ENCODE measurements around the gene PATL2. TPM values are rescaled to one million over a fixed set of nuclear protein-coding genes. Genes with fewer than 3 reads are reported as not detected.

The PATL2 gene
- total RNA-seq, 2 experiments from 2014 or later: 15.9 to 20.5 TPM

DNA sequence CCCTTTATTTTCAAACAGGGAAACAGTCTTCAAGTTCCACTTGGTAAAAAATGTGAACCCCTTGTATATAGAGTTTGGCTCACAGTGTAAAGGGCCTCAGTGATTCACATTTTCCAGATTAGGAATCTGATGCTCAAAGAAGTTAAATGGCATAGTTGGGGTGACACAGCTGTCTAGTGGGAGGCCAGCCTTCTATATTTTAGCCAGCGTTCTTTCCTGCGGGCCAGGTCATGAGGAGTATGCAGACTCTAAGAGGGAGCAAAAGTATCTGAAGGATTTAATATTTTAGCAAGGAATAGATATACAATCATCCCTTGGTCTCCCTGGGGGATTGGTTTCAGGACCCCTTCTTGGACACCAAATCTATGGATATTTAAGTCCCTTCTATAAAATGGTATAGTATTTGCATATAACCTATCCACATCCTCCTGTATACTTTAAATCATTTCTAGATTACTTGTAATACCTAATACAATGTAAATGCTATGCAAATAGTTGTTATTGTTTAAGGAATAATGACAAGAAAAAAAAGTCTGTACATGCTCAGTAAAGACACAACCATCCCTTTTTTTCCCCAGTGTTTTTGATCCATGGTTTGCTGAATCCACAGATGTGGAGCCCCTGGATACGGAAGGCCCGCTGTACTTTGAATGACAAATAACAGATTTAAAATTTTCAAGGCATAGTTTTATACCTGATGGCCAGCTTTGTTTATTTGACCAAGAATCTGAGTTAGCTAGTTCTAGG lies 7.2 kb upstream of the PATL2 start:
- Mint-ChIP-seq H3K27ac (peak overlapping the region; percentile 85), H3K9me3 (no peaks in the 10 kb centered on the region), H3K27me3 (no peaks in the 10 kb centered on the region), H3K4me1 (peaks cover 78% of the 10 kb centered on the region), H3K36me3 (ENCODE audit: low read depth) (peaks cover 67% of the 10 kb centered on the region), H3K4me3 (peak overlapping the region; percentile 96)
- ChIA-PET POLR2A (interaction anchor here (0.7 to 11.7 kb wide), 6 partner anchors 11 to 53 kb away, joined by 4 to 283 read pairs (median 12); partner anchors contain the start of genes SPG11 and TRIM69), CTCF (interaction anchor here (0.8 to 18.8 kb wide), 4 partner anchors 10 to 77 kb away, joined by 3 to 287 read pairs (median 47); partner anchors contain the start of gene SPG11)
- no peak for DNase-seq

DNA sequence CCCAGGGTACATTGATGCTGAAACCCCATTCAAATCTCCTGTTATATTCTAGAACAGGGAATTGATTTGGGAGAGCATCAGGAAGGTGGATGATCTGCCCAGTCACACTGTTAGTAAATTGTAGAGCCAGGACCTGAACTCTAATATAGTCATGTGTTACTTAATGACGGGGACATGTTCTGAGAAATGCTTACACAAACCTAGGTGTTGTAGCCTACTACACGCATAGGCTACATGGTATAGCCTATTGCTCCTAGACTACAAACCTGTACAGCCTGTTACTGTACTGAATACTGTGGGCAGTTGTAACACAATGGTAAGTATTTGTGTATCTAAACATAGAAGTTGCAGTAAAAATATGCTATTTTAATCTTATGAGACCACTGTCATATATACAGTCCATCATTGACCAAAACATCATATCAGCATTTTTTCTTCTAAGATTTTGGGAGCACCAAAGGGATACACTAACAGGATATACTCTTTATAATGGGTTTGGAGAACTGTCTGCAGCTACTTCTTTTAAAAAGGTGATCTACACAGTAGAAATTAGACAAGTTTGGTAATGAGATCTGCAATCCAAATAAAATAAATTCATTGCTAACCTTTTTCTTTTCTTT lies 6.0 kb upstream of the PATL2 start:
- Mint-ChIP-seq H3K27me3 (no peaks in the 10 kb centered on the region), H3K27ac (peak overlapping the region; percentile 99), H3K4me3 (peak overlapping the region; percentile 96), H3K4me1 (peaks cover 71% of the 10 kb centered on the region), H3K9me3 (no peaks in the 10 kb centered on the region), H3K36me3 (ENCODE audit: low read depth) (peaks cover 78% of the 10 kb centered on the region)
- POLR2A ChIA-PET: interaction anchor here (0.7 to 11.7 kb wide), 3 partner anchors 12 to 52 kb away, joined by 4 to 283 read pairs (median 182); partner anchors contain the start of gene SPG11
- no peak for DNase-seq
- CTCF ChIA-PET: interaction anchor here (0.6 to 18.8 kb wide), 6 partner anchors 11 to 81 kb away, joined by 3 to 287 read pairs (median 6); partner anchors contain the start of gene SPG11

DNA sequence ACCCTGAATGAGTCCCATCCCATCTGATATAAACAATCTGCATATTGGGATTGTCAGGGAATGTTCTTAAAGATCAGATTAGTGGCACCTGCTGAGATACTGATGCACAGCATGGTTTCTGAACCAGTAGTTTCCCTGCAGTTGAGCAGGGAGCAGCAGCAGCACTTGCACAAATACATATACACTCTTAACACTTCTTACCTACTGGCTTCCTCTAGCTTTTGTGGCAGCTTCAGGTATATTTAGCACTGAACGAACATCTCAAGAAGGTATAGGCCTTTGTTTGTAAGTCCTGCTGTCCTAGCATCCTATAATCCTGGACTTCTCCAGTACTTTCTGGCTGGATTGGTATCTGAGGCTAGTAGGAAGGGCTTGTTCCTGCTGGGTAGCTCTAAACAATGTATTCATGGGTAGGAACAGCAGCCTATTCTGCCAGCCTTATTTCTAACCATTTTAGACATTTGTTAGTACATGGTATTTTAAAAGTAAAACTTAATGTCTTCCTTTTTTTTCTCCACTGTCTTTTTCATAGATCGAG lies 4.7 kb upstream of the PATL2 start:
- no peak for DNase-seq
- Mint-ChIP-seq H3K4me3 (peak overlapping the region; percentile 96), H3K27ac (peak overlapping the region; percentile 99), H3K9me3 (no peaks in the 10 kb centered on the region), H3K36me3 (ENCODE audit: low read depth) (peaks cover 88% of the 10 kb centered on the region), H3K4me1 (peaks cover 60% of the 10 kb centered on the region), H3K27me3 (no peaks in the 10 kb centered on the region)
- ChIA-PET POLR2A (interaction anchor here (0.6 to 11.7 kb wide), 5 partner anchors 13 to 51 kb away, joined by 3 to 283 read pairs (median 4); partner anchors contain the start of gene SPG11), CTCF (interaction anchor here (1.2 to 18.8 kb wide), 5 partner anchors 12 to 49 kb away, joined by 3 to 287 read pairs (median 6); partner anchors contain the start of gene SPG11)

DNA sequence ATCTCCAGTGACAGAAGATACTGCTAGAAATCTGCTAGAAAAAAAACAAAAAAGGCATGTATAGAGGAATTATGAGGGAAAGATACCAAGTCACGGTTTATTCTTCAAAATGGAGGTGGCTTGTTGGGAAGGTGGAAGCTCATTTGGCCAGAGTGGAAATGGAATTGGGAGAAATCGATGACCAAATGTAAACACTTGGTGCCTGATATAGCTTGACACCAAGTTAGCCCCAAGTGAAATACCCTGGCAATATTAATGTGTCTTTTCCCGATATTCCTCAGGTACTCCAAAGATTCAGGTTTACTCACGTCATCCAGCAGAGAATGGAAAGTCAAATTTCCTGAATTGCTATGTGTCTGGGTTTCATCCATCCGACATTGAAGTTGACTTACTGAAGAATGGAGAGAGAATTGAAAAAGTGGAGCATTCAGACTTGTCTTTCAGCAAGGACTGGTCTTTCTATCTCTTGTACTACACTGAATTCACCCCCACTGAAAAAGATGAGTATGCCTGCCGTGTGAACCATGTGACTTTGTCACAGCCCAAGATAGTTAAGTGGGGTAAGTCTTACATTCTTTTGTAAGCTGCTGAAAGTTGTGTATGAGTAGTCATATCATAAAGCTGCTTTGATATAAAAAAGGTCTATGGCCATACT lies 4.1 kb upstream of the PATL2 start:
- peaks cover 58% of the 10 kb centered on the region for H3K4me1 Mint-ChIP-seq
- H3K27me3 Mint-ChIP-seq: no peaks in the 10 kb centered on the region
- H3K36me3 Mint-ChIP-seq (ENCODE audit: low read depth): peaks cover 89% of the 10 kb centered on the region
- no peaks in the 10 kb centered on the region for H3K9me3 Mint-ChIP-seq
- peak overlapping the region; percentile 99 for H3K27ac Mint-ChIP-seq
- peak overlapping the region; percentile 96 for H3K4me3 Mint-ChIP-seq
- no peak for DNase-seq
- ChIA-PET CTCF (interaction anchor here (1.2 to 18.8 kb wide), 7 partner anchors 13 to 49 kb away, joined by 3 to 287 read pairs (median 6); partner anchors contain the start of genes SPG11 and TRIM69), POLR2A (interaction anchor here (0.7 to 11.7 kb wide), 6 partner anchors 12 to 50 kb away, joined by 3 to 283 read pairs (median 4); partner anchors contain the start of gene SPG11)

DNA sequence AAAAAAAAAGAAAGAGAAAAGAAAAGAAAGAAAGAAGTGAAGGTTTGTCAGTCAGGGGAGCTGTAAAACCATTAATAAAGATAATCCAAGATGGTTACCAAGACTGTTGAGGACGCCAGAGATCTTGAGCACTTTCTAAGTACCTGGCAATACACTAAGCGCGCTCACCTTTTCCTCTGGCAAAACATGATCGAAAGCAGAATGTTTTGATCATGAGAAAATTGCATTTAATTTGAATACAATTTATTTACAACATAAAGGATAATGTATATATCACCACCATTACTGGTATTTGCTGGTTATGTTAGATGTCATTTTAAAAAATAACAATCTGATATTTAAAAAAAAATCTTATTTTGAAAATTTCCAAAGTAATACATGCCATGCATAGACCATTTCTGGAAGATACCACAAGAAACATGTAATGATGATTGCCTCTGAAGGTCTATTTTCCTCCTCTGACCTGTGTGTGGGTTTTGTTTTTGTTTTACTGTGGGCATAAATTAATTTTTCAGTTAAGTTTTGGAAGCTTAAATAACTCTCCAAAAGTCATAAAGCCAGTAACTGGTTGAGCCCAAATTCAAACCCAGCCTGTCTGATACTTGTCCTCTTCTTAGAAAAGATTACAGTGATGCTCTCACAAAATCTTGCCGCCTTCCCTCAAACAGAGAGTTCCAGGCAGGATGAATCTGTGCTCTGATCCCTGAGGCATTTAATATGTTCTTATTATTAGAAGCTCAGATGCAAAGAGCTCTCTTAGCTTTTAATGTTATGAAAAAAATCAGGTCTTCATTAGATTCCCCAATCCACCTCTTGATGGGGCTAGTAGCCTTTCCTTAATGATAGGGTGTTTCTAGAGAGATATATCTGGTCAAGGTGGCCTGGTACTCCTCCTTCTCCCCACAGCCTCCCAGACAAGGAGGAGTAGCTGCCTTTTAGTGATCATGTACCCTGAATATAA lies 2.2 kb upstream of the PATL2 start:
- CTCF ChIA-PET: interaction anchor here (0.6 to 18.8 kb wide), 13 partner anchors 9 to 855 kb away, joined by 3 to 287 read pairs (median 4); partner anchors contain the start of genes SPG11 and TRIM69
- Mint-ChIP-seq H3K27me3 (no peaks in the 10 kb centered on the region), H3K9me3 (peaks cover 2% of the 10 kb centered on the region), H3K4me1 (peaks cover 56% of the 10 kb centered on the region), H3K36me3 (ENCODE audit: low read depth) (peaks cover 89% of the 10 kb centered on the region), H3K27ac (peak overlapping the region; percentile 99), H3K4me3 (peak overlapping the region; percentile 96)
- POLR2A ChIA-PET: interaction anchor here (0.6 to 11.7 kb wide), 9 partner anchors 9 to 175 kb away, joined by 3 to 283 read pairs (median 6); partner anchors contain the start of genes SPG11 and TRIM69
- no peak for DNase-seq

DNA sequence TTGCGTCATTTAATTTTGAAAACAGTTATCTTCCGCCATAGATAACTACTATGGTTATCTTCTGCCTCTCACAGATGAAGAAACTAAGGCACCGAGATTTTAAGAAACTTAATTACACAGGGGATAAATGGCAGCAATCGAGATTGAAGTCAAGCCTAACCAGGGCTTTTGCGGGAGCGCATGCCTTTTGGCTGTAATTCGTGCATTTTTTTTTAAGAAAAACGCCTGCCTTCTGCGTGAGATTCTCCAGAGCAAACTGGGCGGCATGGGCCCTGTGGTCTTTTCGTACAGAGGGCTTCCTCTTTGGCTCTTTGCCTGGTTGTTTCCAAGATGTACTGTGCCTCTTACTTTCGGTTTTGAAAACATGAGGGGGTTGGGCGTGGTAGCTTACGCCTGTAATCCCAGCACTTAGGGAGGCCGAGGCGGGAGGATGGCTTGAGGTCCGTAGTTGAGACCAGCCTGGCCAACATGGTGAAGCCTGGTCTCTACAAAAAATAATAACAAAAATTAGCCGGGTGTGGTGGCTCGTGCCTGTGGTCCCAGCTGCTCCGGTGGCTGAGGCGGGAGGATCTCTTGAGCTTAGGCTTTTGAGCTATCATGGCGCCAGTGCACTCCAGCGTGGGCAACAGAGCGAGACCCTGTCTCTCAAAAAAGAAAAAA lies 1.4 kb upstream of the PATL2 start:
- POLR2A ChIA-PET: interaction anchor here (0.6 to 11.7 kb wide), 8 partner anchors 10 to 116 kb away, joined by 3 to 283 read pairs (median 23); partner anchors contain the start of genes SPG11 and TRIM69
- peak; percentile 85 for DNase-seq
- Mint-ChIP-seq H3K4me1 (peaks cover 51% of the 10 kb centered on the region), H3K27ac (peak overlapping the region; percentile 99), H3K27me3 (no peaks in the 10 kb centered on the region), H3K9me3 (peaks cover 2% of the 10 kb centered on the region), H3K36me3 (ENCODE audit: low read depth) (peaks cover 83% of the 10 kb centered on the region), H3K4me3 (peak overlapping the region; percentile 96)
- CTCF ChIA-PET: interaction anchor here (0.6 to 18.8 kb wide), 9 partner anchors 10 to 854 kb away, joined by 3 to 287 read pairs (median 6); partner anchors contain the start of genes SPG11 and TRIM69

DNA sequence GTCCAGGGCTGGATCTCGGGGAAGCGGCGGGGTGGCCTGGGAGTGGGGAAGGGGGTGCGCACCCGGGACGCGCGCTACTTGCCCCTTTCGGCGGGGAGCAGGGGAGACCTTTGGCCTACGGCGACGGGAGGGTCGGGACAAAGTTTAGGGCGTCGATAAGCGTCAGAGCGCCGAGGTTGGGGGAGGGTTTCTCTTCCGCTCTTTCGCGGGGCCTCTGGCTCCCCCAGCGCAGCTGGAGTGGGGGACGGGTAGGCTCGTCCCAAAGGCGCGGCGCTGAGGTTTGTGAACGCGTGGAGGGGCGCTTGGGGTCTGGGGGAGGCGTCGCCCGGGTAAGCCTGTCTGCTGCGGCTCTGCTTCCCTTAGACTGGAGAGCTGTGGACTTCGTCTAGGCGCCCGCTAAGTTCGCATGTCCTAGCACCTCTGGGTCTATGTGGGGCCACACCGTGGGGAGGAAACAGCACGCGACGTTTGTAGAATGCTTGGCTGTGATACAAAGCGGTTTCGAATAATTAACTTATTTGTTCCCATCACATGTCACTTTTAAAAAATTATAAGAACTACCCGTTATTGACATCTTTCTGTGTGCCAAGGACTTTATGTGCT lies 721 bp upstream of the PATL2 start:
- peaks cover 76% of the 10 kb centered on the region for H3K36me3 Mint-ChIP-seq (ENCODE audit: low read depth)
- peak overlapping the region; percentile 99 for H3K27ac Mint-ChIP-seq
- H3K9me3 Mint-ChIP-seq: peaks cover 2% of the 10 kb centered on the region
- ChIA-PET CTCF (interaction anchor here (1.0 to 18.8 kb wide), 11 partner anchors 10 to 133 kb away, joined by 3 to 287 read pairs (median 5); partner anchors contain the start of genes SPG11 and TRIM69), POLR2A (interaction anchor here (0.9 to 11.7 kb wide), 6 partner anchors 17 to 164 kb away, joined by 3 to 283 read pairs (median 38); partner anchors contain the start of genes SPG11 and TRIM69)
- DNase-seq: peak; percentile 72
- H3K27me3 Mint-ChIP-seq: no peaks in the 10 kb centered on the region
- peaks cover 45% of the 10 kb centered on the region for H3K4me1 Mint-ChIP-seq
- peak overlapping the region; percentile 96 for H3K4me3 Mint-ChIP-seq

DNA sequence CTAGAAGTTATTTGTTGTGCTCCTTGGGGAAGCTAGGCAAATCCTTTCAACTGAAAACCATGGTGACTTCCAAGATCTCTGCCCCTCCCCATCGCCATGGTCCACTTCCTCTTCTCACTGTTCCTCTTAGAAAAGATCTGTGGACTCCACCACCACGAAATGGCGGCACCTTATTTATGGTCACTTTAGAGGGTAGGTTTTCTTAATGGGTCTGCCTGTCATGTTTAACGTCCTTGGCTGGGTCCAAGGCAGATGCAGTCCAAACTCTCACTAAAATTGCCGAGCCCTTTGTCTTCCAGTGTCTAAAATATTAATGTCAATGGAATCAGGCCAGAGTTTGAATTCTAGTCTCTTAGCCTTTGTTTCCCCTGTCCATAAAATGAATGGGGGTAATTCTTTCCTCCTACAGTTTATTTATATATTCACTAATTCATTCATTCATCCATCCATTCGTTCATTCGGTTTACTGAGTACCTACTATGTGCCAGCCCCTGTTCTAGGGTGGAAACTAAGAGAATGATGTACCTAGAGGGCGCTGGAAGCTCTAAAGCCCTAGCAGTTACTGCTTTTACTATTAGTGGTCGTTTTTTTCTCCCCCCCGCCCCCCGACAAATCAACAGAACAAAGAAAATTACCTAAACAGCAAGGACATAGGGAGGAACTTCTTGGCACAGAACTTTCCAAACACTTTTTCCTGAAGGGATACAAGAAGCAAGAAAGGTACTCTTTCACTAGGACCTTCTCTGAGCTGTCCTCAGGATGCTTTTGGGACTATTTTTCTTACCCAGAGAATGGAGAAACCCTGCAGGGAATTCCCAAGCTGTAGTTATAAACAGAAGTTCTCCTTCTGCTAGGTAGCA lies 657 bp downstream of the PATL2 start:
- Mint-ChIP-seq H3K9me3 (peaks cover 2% of the 10 kb centered on the region), H3K27ac (peak overlapping the region; percentile 99), H3K4me3 (peak overlapping the region; percentile 96), H3K4me1 (peaks cover 35% of the 10 kb centered on the region), H3K27me3 (no peaks in the 10 kb centered on the region), H3K36me3 (ENCODE audit: low read depth) (peaks cover 67% of the 10 kb centered on the region)
- POLR2A ChIA-PET: interaction anchor here (1.3 to 11.7 kb wide), 6 partner anchors 9 to 45 kb away, joined by 4 to 283 read pairs (median 38); partner anchors contain the start of genes SPG11 and TRIM69
- CTCF ChIA-PET: interaction anchor here (0.9 to 18.8 kb wide), 15 partner anchors 9 to 131 kb away, joined by 3 to 287 read pairs (median 5); partner anchors contain the start of genes SPG11 and TRIM69
- DNase-seq: peak; percentile 59

DNA sequence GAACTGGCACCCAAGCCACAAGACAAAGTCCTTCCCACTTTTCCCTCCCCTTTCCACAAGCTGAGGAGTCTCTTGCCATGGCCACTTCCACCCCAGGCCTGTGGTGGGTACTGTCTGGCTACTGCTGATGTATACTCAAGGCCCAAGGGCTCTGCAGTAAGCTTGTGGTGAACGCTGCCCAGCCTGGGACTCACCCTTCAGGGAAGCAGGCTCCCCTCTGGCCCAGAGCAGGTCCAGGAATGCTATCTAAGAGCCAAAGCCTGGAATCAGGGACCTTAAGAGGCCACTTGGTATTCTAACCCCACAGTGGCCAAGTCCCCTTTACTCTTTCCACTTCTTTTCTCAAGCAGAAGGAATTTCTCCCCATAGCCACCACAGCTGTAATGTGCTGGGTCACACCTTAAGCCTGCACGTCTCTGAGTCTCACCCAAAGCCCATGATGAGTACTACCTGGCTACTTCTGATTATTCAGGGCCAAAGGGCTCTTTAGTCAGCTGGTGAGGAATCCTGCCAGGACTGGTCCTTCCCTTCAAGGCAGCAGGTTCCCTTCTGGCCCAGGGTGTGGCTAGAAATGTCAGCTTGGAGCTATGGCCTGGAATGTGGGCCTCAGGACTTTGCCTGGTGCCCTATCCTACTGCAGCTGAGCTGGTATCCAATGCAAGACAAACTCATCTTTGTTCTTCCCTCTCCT lies 4.0 kb downstream of the PATL2 start:
- no peak for DNase-seq
- Mint-ChIP-seq H3K9me3 (peaks cover 27% of the 10 kb centered on the region), H3K36me3 (ENCODE audit: low read depth) (peaks cover 64% of the 10 kb centered on the region), H3K4me1 (peaks cover 32% of the 10 kb centered on the region), H3K4me3 (no peak overlapping the region), H3K27me3 (no peaks in the 10 kb centered on the region), H3K27ac (no peak overlapping the region)
- CTCF ChIA-PET: interaction anchor here (0.6 to 18.8 kb wide), 5 partner anchors 29 to 50 kb away, joined by 3 to 287 read pairs (median 7); partner anchors contain the start of gene SPG11
- POLR2A ChIA-PET: no interaction called here

All from activated CD4-positive, alpha-beta T cell treated with anti-CD3 and anti-CD28 coated beads, Interleukin-2, amount 10 ng/mL, durations not matched to agents 7 days and 5 days (primary cell).